Liver (tissue), 3 donors: Measurements from ENCODE around the gene CLCNKB.

ENCODE experiments used
- CTCF ChIP-seq: fragments of 150-350 bp; IDR thresholded peaks from 2 replicates; pipeline ENCODE4 v1.5.1; 2017; ENCODE audit warnings: improper control_type of control experiment, low read depth, low read length; ENCODE audit not compliant: missing input control
- JUND ChIP-seq, 2 donors: IDR thresholded peaks; 2 replicates each; pipeline ENCODE4 v1.6.1; 2016; ENCODE audit warnings: antibody characterized with exemption in 2 of 2
- RAD21 ChIP-seq, 2 donors: IDR thresholded peaks; 2 replicates each; pipeline ENCODE4 v1.6.1; 2016; ENCODE audit warnings: antibody characterized with exemption in 2 of 2, mild to moderate bottlenecking in 2 of 2
- donor health status: healthy.
- donor health status: healthy.

- TF ChIP-seq RAD21 (IDR thresholded peaks at IDR 0.05) (no peak), CTCF (no peak), JUND (IDR thresholded peaks at IDR 0.05) (no peak)
Observed at GRCh38 chr1:16048573-16049189, 5.1 kb downstream of the CLCNKB start.
